Activated naive CD8-positive, alpha-beta T cell treated with anti-CD3 and anti-CD28 coated beads, Interleukin-2, amount 50 U/mL, for 24 hours (primary cell): Measurements from ENCODE around the gene NR1H3.
A peak's percentile ranks its signal among the peaks of the same experiment; 100 is the strongest.
"Not testable (repeated sequence)": the region's sequence is repeated elsewhere in the genome, so short reads cannot be mapped to it uniquely, and the experiment has no call there.

Source experiments
- ATAC-seq: fragments of 150-1000 bp; cut with Tn5 transposase; one replicate; pipeline ENCODE4 v1.10.0; 2021
- DNase-seq: peaks from one replicate; pipeline ENCODE4 v3.0.0; 2021
- H3K27ac Mint-ChIP-seq: one replicate; pipeline ENCODE4 v1.8.0; 2021; ENCODE audit warnings: mild to moderate bottlenecking, mixed read lengths
- H3K27me3 Mint-ChIP-seq: one replicate; pipeline ENCODE4 v1.8.0; 2021; ENCODE audit warnings: mixed read lengths
- H3K36me3 Mint-ChIP-seq: one replicate; pipeline ENCODE4 v1.8.0; 2021; ENCODE audit warnings: low read depth, mixed read lengths
- H3K4me1 Mint-ChIP-seq: one replicate; pipeline ENCODE4 v1.8.0; 2021; ENCODE audit warnings: mixed read lengths
- H3K4me3 Mint-ChIP-seq: one replicate; pipeline ENCODE4 v1.8.0; 2021; ENCODE audit warnings: mild to moderate bottlenecking, moderate library complexity, mixed read lengths
- H3K9me3 Mint-ChIP-seq: one replicate; pipeline ENCODE4 v1.8.0; 2021; ENCODE audit warnings: mixed read lengths

NR1H3 gene

DNA sequence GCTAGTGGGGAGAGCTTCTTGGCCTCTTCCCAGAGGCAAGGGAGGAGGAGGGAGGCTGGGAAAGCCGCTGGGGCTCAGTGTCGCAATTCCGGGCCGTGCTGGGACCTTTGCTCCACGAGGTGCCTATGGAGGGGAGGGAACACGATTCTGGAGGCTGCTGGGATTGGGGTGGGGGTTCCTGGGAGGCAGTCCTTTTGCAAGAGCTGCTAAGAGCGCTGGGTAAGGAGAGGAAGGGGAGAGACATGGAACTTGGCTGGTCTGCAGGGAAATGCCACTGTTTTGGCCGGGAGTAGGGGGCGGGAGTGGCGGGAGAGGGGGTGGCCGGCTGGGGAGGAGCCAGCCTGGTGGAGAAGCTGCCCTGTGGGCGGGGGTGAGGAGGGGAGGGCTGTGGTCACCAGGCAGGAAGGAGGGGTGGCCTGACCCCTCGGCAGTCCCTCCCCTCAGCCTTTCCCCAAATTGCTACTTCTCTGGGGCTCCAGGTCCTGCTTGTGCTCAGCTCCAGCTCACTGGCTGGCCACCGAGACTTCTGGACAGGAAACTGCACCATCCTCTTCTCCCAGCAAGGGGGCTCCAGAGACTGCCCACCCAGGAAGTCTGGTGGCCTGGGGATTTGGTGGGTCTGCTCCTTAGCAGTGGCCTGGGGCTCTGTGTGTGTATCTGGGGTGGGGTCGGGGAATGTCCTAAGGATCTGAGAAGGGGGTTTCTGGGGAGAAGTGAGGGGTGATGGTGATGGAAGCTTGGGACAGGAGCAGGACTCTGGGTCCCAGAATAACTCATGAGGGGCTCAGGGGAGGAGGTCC lies at the start of gene NR1H3:
Gene NR1H3, plus strand, starts transcription at position 480 of the 800 bp plus-strand sequence. CDS start 1,221 bp downstream, outside the sequence.
- Mint-ChIP-seq H3K27me3 (no peaks in the 10 kb centered on the region), H3K4me1 (peaks cover 11% of the 10 kb centered on the region), H3K9me3 (no peaks in the 10 kb centered on the region), H3K4me3 (no peak within 1 kb of the TSS), H3K36me3 (no peaks in the 10 kb centered on the region), H3K27ac (no peak within 1 kb of the TSS)
- DNase-seq (no peak), ATAC-seq (peak; percentile 35)

DNA sequence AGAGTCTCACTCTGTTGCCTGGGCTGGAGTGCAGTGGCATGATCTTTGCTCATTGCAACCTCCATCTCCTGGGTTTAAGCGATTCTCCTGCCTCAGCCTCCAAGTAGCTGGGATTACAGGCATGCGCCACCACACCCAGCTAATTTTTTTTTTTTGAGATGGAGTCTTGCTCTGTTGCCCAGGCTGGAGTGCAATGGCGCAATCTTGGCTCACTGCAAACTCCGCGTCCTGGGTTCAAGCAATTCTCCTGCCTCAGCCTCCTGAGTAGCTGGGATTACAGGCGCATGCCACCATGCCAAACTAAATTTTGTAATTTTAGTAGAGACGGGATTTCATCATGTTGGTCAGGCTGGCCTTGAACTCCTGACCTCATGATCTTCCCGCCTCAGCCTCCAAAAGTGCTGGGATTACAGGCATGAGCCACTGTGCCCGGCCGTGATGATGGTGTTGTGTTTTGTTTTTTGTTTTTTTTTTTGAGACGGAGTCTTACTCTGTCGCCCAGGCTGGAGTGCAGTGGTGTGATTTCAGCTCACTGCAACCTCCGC lies 49.7 kb upstream of the NR1H3 start:
- H3K4me3 Mint-ChIP-seq, H3K9me3 Mint-ChIP-seq, H3K27ac Mint-ChIP-seq, DNase-seq, H3K4me1 Mint-ChIP-seq, ATAC-seq, H3K36me3 Mint-ChIP-seq, H3K27me3 Mint-ChIP-seq: not testable (repeated sequence)

DNA sequence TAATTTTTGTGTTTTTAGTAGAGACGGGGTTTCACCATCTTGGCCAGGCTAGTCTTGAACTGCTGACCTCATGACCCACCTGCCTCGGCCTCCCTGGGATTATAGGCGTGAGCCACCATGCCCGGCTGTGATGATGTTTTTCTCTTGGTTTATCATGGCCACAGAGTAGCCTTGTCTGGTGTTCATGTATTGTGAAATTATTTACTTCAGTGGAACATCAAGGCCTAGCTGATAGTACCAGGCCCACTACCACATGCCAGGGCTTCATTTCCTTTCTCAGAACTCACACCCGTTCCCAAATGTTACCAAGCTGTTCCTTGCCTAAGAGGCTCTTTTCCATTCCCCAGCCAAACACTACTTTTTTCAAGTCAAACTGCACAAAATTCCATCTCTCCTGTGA lies 49.2 kb upstream of the NR1H3 start:
- DNase-seq (no peak), ATAC-seq (no peak)
- peak overlapping the region; percentile 34 for H3K27ac Mint-ChIP-seq
- no peak overlapping the region for H3K4me3 Mint-ChIP-seq
- no peaks in the 10 kb centered on the region for H3K27me3 Mint-ChIP-seq
- no peaks in the 10 kb centered on the region for H3K9me3 Mint-ChIP-seq
- no peaks in the 10 kb centered on the region for H3K36me3 Mint-ChIP-seq
- H3K4me1 Mint-ChIP-seq: peaks cover 1% of the 10 kb centered on the region

DNA sequence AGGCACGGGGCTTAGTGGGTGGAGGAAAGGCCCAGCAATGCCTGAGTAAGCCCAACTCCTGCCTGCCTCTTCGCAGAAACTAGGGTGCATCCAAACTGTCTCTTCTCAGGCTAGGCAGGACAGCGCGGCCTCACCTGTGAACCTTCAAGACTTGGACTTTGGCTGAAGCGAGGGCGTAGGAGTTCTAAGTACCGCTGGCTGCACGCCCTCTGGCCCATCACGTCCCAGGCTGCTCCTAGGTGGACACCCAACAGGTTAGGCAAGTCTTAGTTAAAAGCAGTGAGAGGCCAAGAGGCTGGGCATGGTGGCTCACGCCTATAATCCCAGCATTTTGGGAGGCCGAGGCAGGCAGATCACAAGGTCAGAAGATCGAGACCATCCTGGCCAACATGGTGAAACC lies 44.9 kb upstream of the NR1H3 start:
- ATAC-seq: no peak
- no peaks in the 10 kb centered on the region for H3K27me3 Mint-ChIP-seq
- H3K4me3 Mint-ChIP-seq: no peak overlapping the region
- no peaks in the 10 kb centered on the region for H3K9me3 Mint-ChIP-seq
- DNase-seq: no peak
- H3K36me3 Mint-ChIP-seq: peaks cover 22% of the 10 kb centered on the region
- no peak overlapping the region for H3K27ac Mint-ChIP-seq
- H3K4me1 Mint-ChIP-seq: peaks cover 28% of the 10 kb centered on the region

DNA sequence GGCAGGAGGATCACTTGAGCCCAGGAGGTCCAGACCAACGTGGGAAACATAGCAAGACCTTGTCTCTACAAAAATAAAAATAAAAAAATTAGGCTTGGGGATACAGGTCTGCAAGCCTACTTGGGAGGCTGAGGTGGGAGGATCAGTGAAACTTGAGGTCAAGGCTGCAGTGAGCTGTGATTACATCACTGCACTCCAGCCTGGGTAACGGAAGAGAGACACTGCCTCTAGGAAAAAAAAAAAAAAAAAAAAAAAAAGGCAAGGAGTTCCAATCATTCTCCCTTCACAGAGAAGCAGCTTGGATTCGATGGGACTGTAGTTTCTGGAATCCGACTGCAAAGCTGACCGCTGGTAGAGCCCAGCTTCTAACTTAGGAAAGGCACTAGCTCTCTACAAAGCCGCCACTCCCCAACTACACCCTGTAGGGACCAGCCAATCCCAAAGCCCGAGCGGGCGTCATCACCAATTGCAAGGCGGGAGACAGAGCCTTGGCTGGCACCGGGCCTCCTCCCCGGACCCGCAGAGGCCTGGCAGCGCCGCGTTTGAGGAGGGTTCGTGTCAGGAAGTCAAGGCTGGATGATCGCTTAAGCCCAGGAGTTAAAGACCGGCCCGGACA lies 43.7 kb upstream of the NR1H3 start:
- peaks cover 39% of the 10 kb centered on the region for H3K4me1 Mint-ChIP-seq
- H3K36me3 Mint-ChIP-seq: peaks cover 30% of the 10 kb centered on the region
- H3K27me3 Mint-ChIP-seq: no peaks in the 10 kb centered on the region
- H3K4me3 Mint-ChIP-seq: peak overlapping the region; percentile 98
- DNase-seq (peak; percentile 88), ATAC-seq (peak; percentile 82)
- no peaks in the 10 kb centered on the region for H3K9me3 Mint-ChIP-seq
- peak overlapping the region; percentile 99 for H3K27ac Mint-ChIP-seq

DNA sequence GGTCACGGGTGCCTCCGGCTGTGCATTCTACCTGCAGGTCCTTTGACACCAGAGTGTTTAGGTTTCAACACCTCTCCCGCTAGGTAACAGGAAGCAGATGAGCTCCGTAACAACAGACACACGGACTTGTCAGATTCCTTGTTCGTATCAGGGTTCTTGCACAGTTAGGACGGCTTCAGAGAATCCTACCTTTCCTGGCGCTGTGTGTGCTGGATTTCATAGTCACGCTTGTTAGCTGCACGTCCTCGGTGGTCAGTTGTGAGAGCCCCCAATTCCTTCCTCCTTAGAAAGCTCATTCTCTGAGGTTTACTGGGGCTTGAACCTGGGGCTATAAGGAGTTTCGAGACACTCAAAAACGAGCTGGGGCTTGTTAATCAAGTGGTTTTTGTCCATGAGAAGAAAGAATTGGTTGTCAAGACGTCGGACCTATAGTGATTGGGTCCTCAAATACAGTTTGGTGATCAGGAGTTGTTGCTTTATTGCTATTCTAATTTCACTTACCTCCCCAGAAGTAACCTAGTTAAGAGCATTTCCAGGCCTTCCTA lies 42.4 kb upstream of the NR1H3 start:
- Mint-ChIP-seq H3K27ac (peak overlapping the region; percentile 100), H3K4me1 (peaks cover 50% of the 10 kb centered on the region), H3K27me3 (no peaks in the 10 kb centered on the region), H3K36me3 (peaks cover 38% of the 10 kb centered on the region), H3K9me3 (no peaks in the 10 kb centered on the region), H3K4me3 (peak overlapping the region; percentile 98)
- no peak for ATAC-seq
- DNase-seq: no peak

DNA sequence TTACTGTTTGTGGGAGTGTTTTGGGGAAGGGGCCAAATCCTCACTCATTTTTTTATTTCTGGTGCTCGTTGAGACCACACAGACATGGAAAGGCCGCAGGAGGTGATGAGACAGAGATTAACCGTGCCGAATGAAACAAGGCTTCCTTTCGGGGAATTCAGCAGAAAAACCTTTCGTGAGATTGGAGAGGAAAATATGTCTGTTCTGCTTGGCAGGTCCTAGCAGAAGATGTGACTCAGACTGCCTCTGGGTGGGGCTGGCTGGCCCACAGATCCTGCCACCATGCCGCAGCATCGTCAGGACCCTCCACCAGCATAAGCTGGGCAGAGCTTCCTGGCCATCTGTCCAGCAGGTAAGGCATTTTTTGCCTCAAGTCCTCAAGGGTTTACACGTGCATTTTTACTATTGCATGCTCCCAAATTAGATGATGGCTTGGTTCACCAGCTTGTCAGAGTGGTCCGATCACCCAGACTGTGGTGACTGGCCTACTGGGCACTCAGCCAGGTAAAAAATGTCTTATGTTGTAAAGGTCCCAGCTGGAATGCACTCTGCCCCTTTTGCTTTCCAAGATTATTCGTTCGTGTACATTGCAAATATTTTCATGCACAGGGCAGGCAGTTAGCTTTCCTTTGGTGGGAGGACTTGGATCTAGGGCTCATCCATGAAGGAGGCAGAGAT lies 41.5 kb upstream of the NR1H3 start:
- DNase-seq: peak; percentile 75
- H3K4me3 Mint-ChIP-seq: peak overlapping the region; percentile 98
- peak; percentile 60 for ATAC-seq
- peak overlapping the region; percentile 100 for H3K27ac Mint-ChIP-seq
- H3K36me3 Mint-ChIP-seq: peaks cover 45% of the 10 kb centered on the region
- no peaks in the 10 kb centered on the region for H3K27me3 Mint-ChIP-seq
- H3K4me1 Mint-ChIP-seq: peaks cover 53% of the 10 kb centered on the region
- no peaks in the 10 kb centered on the region for H3K9me3 Mint-ChIP-seq

DNA sequence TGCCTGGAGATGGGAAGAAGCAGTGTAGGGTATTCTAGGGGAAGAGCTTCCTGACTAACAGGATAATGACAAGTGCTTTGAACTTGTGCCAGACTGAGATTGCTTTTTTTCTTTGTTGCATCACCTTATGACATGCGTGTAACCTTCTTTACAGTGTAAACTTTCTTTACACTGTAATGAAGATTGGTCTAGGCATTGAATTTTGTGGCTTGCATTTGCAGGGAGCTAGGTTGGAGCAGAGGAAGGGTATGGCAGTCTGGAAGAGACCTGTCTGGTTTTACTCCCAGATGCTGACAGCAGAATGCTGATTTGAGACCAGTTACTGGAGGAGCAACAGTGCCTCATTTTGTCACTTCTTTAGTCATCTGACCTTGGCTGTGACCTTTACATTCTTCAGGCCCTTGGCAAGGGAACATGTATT lies 37.4 kb upstream of the NR1H3 start:
- no peaks in the 10 kb centered on the region for H3K9me3 Mint-ChIP-seq
- peak overlapping the region; percentile 79 for H3K27ac Mint-ChIP-seq
- no peak for DNase-seq
- no peak for ATAC-seq
- peaks cover 61% of the 10 kb centered on the region for H3K4me1 Mint-ChIP-seq
- H3K27me3 Mint-ChIP-seq: no peaks in the 10 kb centered on the region
- no peak overlapping the region for H3K4me3 Mint-ChIP-seq
- H3K36me3 Mint-ChIP-seq: peaks cover 66% of the 10 kb centered on the region

DNA sequence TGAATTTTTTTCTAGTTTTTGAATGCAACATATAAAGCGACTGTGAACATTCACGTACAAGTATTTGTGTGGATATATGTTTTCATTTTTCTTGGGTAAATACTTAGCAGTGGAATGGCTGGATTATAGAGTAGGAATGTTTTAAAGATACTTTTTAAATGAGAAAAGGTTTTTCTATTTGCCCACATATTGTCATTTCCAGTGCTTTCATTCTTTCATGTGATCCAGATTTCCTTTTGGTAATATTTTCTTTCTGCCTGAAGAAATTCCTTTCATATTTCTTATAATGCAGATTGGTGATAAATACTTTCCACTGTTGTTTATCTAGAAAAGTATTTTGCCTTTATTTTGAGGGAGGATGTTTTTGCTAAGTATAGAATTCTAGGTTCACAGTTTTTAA lies 35.1 kb upstream of the NR1H3 start:
- no peak overlapping the region for H3K27ac Mint-ChIP-seq
- H3K9me3 Mint-ChIP-seq: no peaks in the 10 kb centered on the region
- ATAC-seq (no peak), DNase-seq (no peak)
- H3K4me1 Mint-ChIP-seq: peaks cover 57% of the 10 kb centered on the region
- no peaks in the 10 kb centered on the region for H3K27me3 Mint-ChIP-seq
- H3K4me3 Mint-ChIP-seq: no peak overlapping the region
- peaks cover 67% of the 10 kb centered on the region for H3K36me3 Mint-ChIP-seq

DNA sequence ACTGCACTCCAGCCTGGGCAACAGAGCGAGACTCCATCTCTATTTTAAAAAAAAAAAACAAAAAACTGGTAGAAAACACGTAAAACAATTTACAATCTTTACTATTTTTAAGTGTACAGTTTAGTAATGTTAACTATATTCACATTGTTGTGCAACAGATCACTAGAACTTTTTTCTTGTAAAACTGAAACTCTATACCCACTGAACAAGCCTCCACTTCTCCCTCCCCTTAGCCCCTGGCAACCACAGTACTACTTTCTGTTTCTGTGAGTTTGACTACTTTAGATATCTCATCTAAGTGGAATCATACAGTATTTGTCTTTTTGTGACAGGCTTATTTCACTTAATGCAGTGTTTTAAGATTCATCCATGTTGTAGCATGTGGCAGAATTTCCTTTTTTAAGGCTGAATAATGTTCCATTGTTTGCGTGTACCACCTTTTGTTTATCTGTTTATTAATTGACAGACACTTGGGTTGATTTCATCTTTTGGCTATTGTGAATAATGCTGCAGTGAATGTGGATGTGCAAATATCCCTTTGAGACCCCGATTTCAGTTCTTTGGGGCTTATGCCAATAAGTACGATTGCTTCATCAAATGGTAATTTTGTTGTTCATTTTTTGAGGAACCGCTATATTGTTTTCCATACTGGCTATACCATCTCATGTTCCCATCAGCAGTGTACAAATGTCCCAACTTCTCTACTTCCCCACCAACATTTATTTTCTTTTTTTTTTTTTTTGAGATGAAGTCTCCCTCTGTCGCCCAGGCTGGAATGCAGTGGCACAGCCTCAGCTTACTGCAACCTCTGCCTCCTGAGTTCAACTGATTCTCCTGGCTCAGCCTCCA lies 32.0 kb upstream of the NR1H3 start:
- Mint-ChIP-seq H3K4me3 (peak overlapping the region; percentile 69), H3K27me3 (no peaks in the 10 kb centered on the region), H3K9me3 (no peaks in the 10 kb centered on the region), H3K27ac (peak overlapping the region; percentile 84), H3K4me1 (peaks cover 29% of the 10 kb centered on the region), H3K36me3 (peaks cover 68% of the 10 kb centered on the region)
- ATAC-seq (peak; percentile 97), DNase-seq (no peak)

DNA sequence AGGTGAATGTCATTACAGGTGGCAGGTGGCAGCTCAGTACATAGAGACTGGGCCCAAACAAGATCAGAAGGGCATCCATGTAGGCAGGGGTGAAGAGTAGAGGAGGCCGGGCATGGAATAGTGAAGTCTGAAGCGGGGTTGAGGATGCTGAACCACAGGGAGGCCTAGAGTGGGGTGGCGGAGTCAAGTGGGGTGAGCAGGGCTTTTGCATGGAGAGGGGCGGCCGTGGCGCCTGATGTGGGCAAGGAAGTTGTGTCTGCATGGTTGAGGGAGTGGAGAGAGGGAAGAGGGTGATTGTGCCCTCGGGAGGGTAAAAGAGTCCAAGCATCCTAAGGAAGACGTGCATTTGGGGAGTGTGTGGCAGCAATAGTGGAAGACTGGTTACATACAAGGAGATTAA lies 28.6 kb upstream of the NR1H3 start:
- no peak for ATAC-seq
- no peak for DNase-seq
- peaks cover 54% of the 10 kb centered on the region for H3K36me3 Mint-ChIP-seq
- H3K27ac Mint-ChIP-seq: no peak overlapping the region
- no peak overlapping the region for H3K4me3 Mint-ChIP-seq
- H3K9me3 Mint-ChIP-seq: no peaks in the 10 kb centered on the region
- no peaks in the 10 kb centered on the region for H3K27me3 Mint-ChIP-seq
- peaks cover 32% of the 10 kb centered on the region for H3K4me1 Mint-ChIP-seq

DNA sequence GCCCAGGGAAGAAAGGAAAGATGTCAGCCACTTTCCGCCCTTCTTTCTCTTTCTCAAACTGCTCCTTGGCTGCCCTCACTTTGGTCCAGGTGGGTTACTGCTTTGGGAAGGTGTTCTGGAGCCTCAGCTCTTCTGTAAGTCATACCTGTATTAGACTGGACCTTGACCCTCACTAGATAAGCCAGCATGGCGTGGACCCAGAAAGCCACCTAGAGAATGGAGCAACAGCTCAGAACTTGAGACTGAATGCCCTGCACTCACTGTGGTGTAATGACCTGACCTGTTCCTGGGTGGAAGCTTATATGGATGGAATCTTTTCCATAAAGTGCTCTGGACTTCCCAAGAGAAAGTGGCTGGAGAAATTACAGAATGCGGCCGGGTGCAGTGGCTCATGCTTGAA lies 24.7 kb upstream of the NR1H3 start:
- Mint-ChIP-seq H3K4me1 (peaks cover 26% of the 10 kb centered on the region), H3K36me3 (peaks cover 50% of the 10 kb centered on the region), H3K9me3 (no peaks in the 10 kb centered on the region), H3K27me3 (no peaks in the 10 kb centered on the region), H3K4me3 (no peak overlapping the region), H3K27ac (no peak overlapping the region)
- ATAC-seq (no peak), DNase-seq (no peak)

DNA sequence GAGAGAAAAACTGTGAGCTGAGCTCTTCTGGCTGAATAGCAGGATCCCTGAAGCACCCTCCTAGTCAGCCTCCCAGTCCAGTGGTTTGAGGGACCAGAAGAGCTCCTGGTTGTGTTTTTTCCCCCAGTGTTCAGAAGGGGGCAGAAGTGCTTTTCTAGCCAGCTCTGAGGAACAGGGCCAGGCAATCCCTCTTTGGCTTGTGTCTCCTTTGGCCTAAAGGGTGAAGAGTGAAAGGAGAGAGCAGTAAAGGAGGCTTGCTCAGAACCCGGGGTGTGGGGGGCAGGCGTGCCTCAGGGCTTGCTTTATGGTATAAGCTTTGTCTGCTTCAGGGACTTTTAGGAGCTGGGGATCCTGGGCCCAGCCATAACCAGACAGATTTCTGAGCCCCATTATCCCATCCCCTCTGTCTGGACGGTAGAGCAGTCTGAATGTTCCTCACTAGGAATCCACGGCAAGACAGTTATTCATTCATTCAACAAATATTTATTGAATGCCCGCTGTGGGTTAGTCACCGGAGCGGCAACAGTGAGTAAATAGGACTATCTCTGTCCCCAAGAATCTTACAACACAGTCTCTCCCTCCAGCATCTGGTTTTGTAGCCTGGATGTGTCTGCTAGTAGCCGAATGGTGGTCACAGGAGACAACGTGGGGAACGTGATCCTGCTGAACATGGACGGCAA lies 23.7 kb upstream of the NR1H3 start:
- ATAC-seq (peak; percentile 45), DNase-seq (no peak)
- Mint-ChIP-seq H3K9me3 (no peaks in the 10 kb centered on the region), H3K27me3 (no peaks in the 10 kb centered on the region), H3K36me3 (peaks cover 47% of the 10 kb centered on the region), H3K4me1 (peaks cover 26% of the 10 kb centered on the region), H3K27ac (peak overlapping the region; percentile 88), H3K4me3 (peak overlapping the region; percentile 36)
